HepG2 (cell line): ENCODE measurements around the gene SLC24A2. TPM values are rescaled to one million over a fixed set of nuclear protein-coding genes. Genes with fewer than 3 reads are reported as not detected.
"Not testable (repeated sequence)": the region's sequence is repeated elsewhere in the genome, so short reads cannot be mapped to it uniquely, and the experiment has no call there.

Source experiments
- ATAC-seq: fragments of 200-7000 bp; cut with Tn5 transposase; 3 replicates; pipeline ENCODE4 v1.9.1; 2020; ENCODE audit warnings: mild to moderate bottlenecking, moderate library complexity
- Bru-seq: library from RNA; stranded (reverse); fragments of 400-500 nt; gene quantifications from one replicate; lab custom pipeline; 2021; lab: Mats Ljungman, UMichigan
- BruChase-seq, 2 experiments: library from RNA; stranded (reverse); fragments of 400-500 nt; gene quantifications; one replicate each; lab custom pipeline; 2021; lab: Mats Ljungman, UMichigan
- BruUV-seq: library from RNA; stranded (reverse); fragments of 400-500 nt; replicated peaks from 2 replicates; lab custom pipeline; 2021; lab: Mats Ljungman, UMichigan
- CTCF ChIA-PET: fragments of 300-600 bp; formaldehyde crosslinking; extraction: SDS; loops from one replicate; lab custom pipeline; 2021; ENCODE audit warnings: low total read pairs, inconsistent platforms, low intra/inter-chr PET ratio; lab: Yijun Ruan, JAX
- POLR2A ChIA-PET: fragments of 350-600 bp; sonication (Branson Sonifier 250); formaldehyde crosslinking; loops from one replicate; lab custom pipeline; 2020; ENCODE audit warnings: antibody characterized with exemption, inconsistent platforms; lab: Yijun Ruan, JAX
- DNase-seq: peaks from one replicate; pipeline ENCODE4 v3.0.0-alpha.2; 2015; ENCODE audit warnings: low spot score
- FAIRE-seq: peaks from 3 replicates; lab custom pipeline; 2011; peaks lifted over from hg19 to GRCh38; lab: Jason Lieb, UNC
- H2AFZ ChIP-seq: one replicate; pipeline ENCODE4 v1.6.1; 2011; ENCODE audit warnings: low read length, inconsistent platforms
- H3K27ac ChIP-seq: fragments of 300-600 bp; 3 replicates; pipeline ENCODE4 v1.8.0; 2011; ENCODE audit warnings: mixed run types, mild to moderate bottlenecking, mixed read lengths, low read length, inconsistent platforms; ENCODE audit not compliant: insufficient read depth; ENCODE audit errors: extremely low read length
- H3K27me3 ChIP-seq, 2 experiments: fragments of 200-600 bp in 1 of 2; 2 replicates in 1 of 2; 3 replicates in 1 of 2; pipeline versions ENCODE4 v1.6.0 to v1.8.0; 2011; ENCODE audit warnings: low read length in 2 of 2, mild to moderate bottlenecking in 2 of 2, moderate library complexity in 2 of 2, inconsistent platforms in 1 of 2; ENCODE audit not compliant: insufficient read depth in 2 of 2, control insufficient read depth in 1 of 2
- H3K36me3 ChIP-seq, 2 experiments: fragments of 200-600 bp in 1 of 2; replicated peaks in 1 of 2; 2 replicates in 1 of 2; 3 replicates in 1 of 2; pipeline versions ENCODE4 v1.5.1 to v1.8.0; 2011; ENCODE audit warnings: low read length in 2 of 2, inconsistent platforms in 1 of 2; ENCODE audit not compliant: insufficient read depth in 2 of 2, control insufficient read depth in 1 of 2
- H3K4me1 ChIP-seq: 2 replicates; pipeline ENCODE4 v1.5.1; 2012; ENCODE audit warnings: low read length, inconsistent platforms; ENCODE audit not compliant: insufficient read depth
- H3K4me2 ChIP-seq: 2 replicates; pipeline ENCODE4 v1.6.0; 2011; ENCODE audit warnings: low read depth, low read length, inconsistent platforms
- H3K4me3 ChIP-seq, 3 experiments: fragments of 200-600 bp in 1 of 3; sonication (generic), shearing (Covaris generic) in 1 of 3; replicated peaks in 1 of 3; 2 replicates each; pipeline ENCODE4 v1.5.1; 2011 to 2016; ENCODE audit warnings: low read length in 3 of 3, inconsistent platforms in 2 of 3, low read depth in 2 of 3, mild to moderate bottlenecking in 2 of 3, control low read depth in 1 of 3, mixed read lengths in 1 of 3; ENCODE audit not compliant: insufficient read depth in 1 of 3
- H3K79me2 ChIP-seq: one replicate; pipeline ENCODE4 v1.6.1; 2011; ENCODE audit warnings: low read length, inconsistent platforms; ENCODE audit not compliant: insufficient read depth
- H3K9ac ChIP-seq: 2 replicates; pipeline ENCODE4 v1.6.0; 2011; ENCODE audit warnings: mild to moderate bottlenecking, low read depth, low read length, inconsistent platforms; ENCODE audit not compliant: insufficient read depth
- H3K9me3 ChIP-seq: 2 replicates; pipeline ENCODE4 v1.5.1; 2012; ENCODE audit warnings: mild to moderate bottlenecking, low read length
- H4K20me1 ChIP-seq: 2 replicates; pipeline ENCODE4 v1.6.0; 2011; ENCODE audit warnings: inconsistent platforms, mild to moderate bottlenecking, low read length, moderate library complexity; ENCODE audit not compliant: insufficient read depth
- SRSF4 ChIP-seq: fragments of 200-400 bp; formaldehyde crosslinking; IDR thresholded peaks from one replicate; pipeline ENCODE4 v1.6.1; 2018; ENCODE audit warnings: mild to moderate bottlenecking, low read depth, low read length, moderate library complexity; ENCODE audit not compliant: poor library complexity, severe bottlenecking
- ZBTB43 ChIP-seq: sonication (generic); formaldehyde crosslinking; conservative IDR thresholded peaks from 2 replicates; pipeline ENCODE4 v1.4.0; 2020; ENCODE audit warnings: missing genetic modification reagents
- ZNF552 ChIP-seq: sonication (generic); formaldehyde crosslinking; IDR thresholded peaks from 2 replicates; pipeline ENCODE4 v1.9.0; 2022; ENCODE audit warnings: missing genetic modification reagents, mild to moderate bottlenecking, borderline replicate concordance
- WGBS: methylation state at CpG from one replicate; pipeline ENCODE4 v1.1.6; 2017; ENCODE audit warnings: low lambda C conversion rate; 5-methylcytosine and 5-hydroxymethylcytosine counted together
- in situ Hi-C: cut with HindIII; loops from 2 replicates; pipeline ENCODE4 v1.10.0; 2017; ENCODE audit warnings: low pct_unique_long_range_greater_than_20kb; ENCODE audit not compliant: extremely low pct_ligation_motif_present
- intact Hi-C: fragments of 100-400 bp; cut with micrococcal nuclease; formaldehyde crosslinking; loops from one replicate; pipeline ENCODE4 v1.10.0; 2022; ENCODE audit not compliant: unreplicated experiment
- long read RNA-seq, 2 experiments: library from RNA in 1 of 2; library from polyadenylated mRNA in 1 of 2; stranded (forward) in 1 of 2; unstranded in 1 of 2; transcript quantifications; one replicate each; pipeline ENCODE4 v2.0.0, GENCODE V29; 2019 to 2022
- polyA minus RNA-seq, 3 experiments: library from RNA; depleted of rRNA, polyadenylated mRNA; stranded (reverse); fragments of >200 nt; gene quantifications; 2 replicates each; pipeline ENCODE4 v1.2.3, GENCODE V29; 2011; ENCODE audit warnings: low replicate concordance in 1 of 3
- polyA plus RNA-seq, 8 experiments: library from polyadenylated mRNA; depleted of rRNA in 3 of 8; stranded (reverse) in 7 of 8; unstranded in 1 of 8; fragments of >200 nt; fragmentation: Illumina TruSeq in 4 of 8; extraction: Trizol in 4 of 8; gene quantifications; 2 replicates each; pipeline versions ENCODE4 v1.2.1 to v1.2.3, GENCODE V29; 2011 to 2016; ENCODE audit warnings: low read depth in 4 of 8, missing spikeins in 1 of 8, mixed read lengths in 1 of 8; ENCODE audit not compliant: insufficient read depth in 1 of 8
- total RNA-seq, 5 experiments: library from RNA; depleted of rRNA; stranded (reverse); fragments of >200 nt; fragmentation: Illumina TruSeq; extraction: Trizol; gene quantifications; 2 replicates each; pipeline ENCODE4 v1.2.3, GENCODE V29; 2016; ENCODE audit warnings: low read depth in 1 of 5

SLC24A2 gene
- total RNA-seq (2016; rRNA removed; fragmentation: Illumina TruSeq; extraction: Trizol) (not detected in 2 replicates), polyA plus RNA-seq (2011; rRNA removed) (under 0.01 and 0.01 TPM in 2 replicates), polyA minus RNA-seq (2011; rRNA and poly(A)+ RNA removed; ENCODE audit: low replicate concordance) (0.02 TPM in 2 replicates), Bru-seq, nascent RNA (percentile 5 among the genes with signal in this experiment), BruChase-seq, experiment 1, labeled RNA remaining after a 6-hour chase (percentile 4 among the genes with signal in this experiment), BruChase-seq, experiment 2, labeled RNA remaining after a 2-hour chase (percentile 3 among the genes with signal in this experiment)
- total RNA-seq (2016; cell fraction: cytosol; rRNA removed; fragmentation: Illumina TruSeq; extraction: Trizol; ENCODE audit: low read depth), result not detected in 2 replicates
- total RNA-seq (2016; cell fraction: insoluble cytoplasmic fraction; rRNA removed; fragmentation: Illumina TruSeq; extraction: Trizol), result not detected in 2 replicates
- total RNA-seq (2016; cell fraction: membrane; rRNA removed; fragmentation: Illumina TruSeq; extraction: Trizol), result not detected in 2 replicates
- total RNA-seq (2016; cell fraction: nucleus; rRNA removed; fragmentation: Illumina TruSeq; extraction: Trizol), result not detected in 2 replicates
- polyA plus RNA-seq (2011; cell fraction: cytosol; rRNA removed), result under 0.01 TPM in 1 of 2 replicates, not detected in the other
- not detected in 2 replicates for polyA plus RNA-seq (2011; cell fraction: nucleus; rRNA removed)
- not detected in 2 replicates for polyA plus RNA-seq (2012)
- polyA plus RNA-seq (2016; cell fraction: cytosol; fragmentation: Illumina TruSeq; extraction: Trizol; ENCODE audit: low read depth), result not detected in 2 replicates
- not detected in 2 replicates for polyA plus RNA-seq (2016; cell fraction: insoluble cytoplasmic fraction; fragmentation: Illumina TruSeq; extraction: Trizol; ENCODE audit: low read depth)
- not detected in 2 replicates for polyA plus RNA-seq (2016; cell fraction: membrane; fragmentation: Illumina TruSeq; extraction: Trizol; ENCODE audit: low read depth)
- polyA plus RNA-seq (2016; cell fraction: nucleus; fragmentation: Illumina TruSeq; extraction: Trizol; ENCODE audit: insufficient read depth, low read depth), result not detected in 2 replicates
- not detected in 2 replicates for polyA minus RNA-seq (2011; cell fraction: cytosol; rRNA and poly(A)+ RNA removed)
- polyA minus RNA-seq (2011; cell fraction: nucleus; rRNA and poly(A)+ RNA removed), result under 0.01 and 0.12 TPM in 2 replicates
- long read RNA-seq, experiment 1, result 0 reads
- long read RNA-seq, experiment 2, result 0 reads

GRCh38 chr9:19788614-19789271 is at the start of gene SLC24A2:
SLC24A2 (minus strand) TSS chr9:19789037.
- Histone ChIP-seq H3K36me3 (no peaks in the 10 kb centered on the region), H3K4me1 (no peaks in the 10 kb centered on the region), H3K9ac (no peak within 1 kb of the TSS), H3K4me2 (no peak within 1 kb of the TSS), H3K79me2 (no peaks in the 10 kb centered on the region), H3K27me3 (no peaks in the 10 kb centered on the region), H3K27ac (no peak within 1 kb of the TSS), H3K4me3 (no peak within 1 kb of the TSS), H4K20me1 (no peaks in the 10 kb centered on the region)
- no peak; the same call in 1 of the 3 replicates for ATAC-seq
- no peak for DNase-seq
- in situ Hi-C loops, result no loop called here
- ChIA-PET POLR2A (no interaction called here), CTCF (no interaction called here)
- BruUV-seq, result no TSS peak
- 68% methylated on average over 18 of the region's 67 CpGs for WGBS
- no peak for TF ChIP-seq SRSF4
- no peak for TF ChIP-seq ZBTB43 (CRISPR knock-in tag)
- TF ChIP-seq ZNF552 (CRISPR knock-in tag), result no peak
- TF ChIP-seq, all 625 proteins: peak for 0
- intact Hi-C loops, result no loop called here
- no peak within 1 kb of the TSS for H2AFZ ChIP-seq
- no peak for FAIRE-seq
- H3K9me3 ChIP-seq, result no peaks in the 10 kb centered on the region

- H4K20me1 ChIP-seq, H3K4me3 ChIP-seq, H3K4me2 ChIP-seq, BruUV-seq, H3K36me3 ChIP-seq, H3K27ac ChIP-seq, DNase-seq, intact Hi-C loops, POLR2A ChIA-PET, H2AFZ ChIP-seq, in situ Hi-C loops, H3K27me3 ChIP-seq, H3K9me3 ChIP-seq, ATAC-seq, H3K79me2 ChIP-seq, H3K4me1 ChIP-seq, CTCF ChIA-PET, H3K9ac ChIP-seq, FAIRE-seq: not testable (repeated sequence)
- WGBS, result 0% methylated on average over 1 of the region's 9 CpGs
These were observed 44.5 kb upstream of the SLC24A2 start for GRCh38 chr9:19833331-19833730.
